ENCODE measurements around the gene CEP250.

Gene CEP250

GRCh38 chr20:35502352-35502751, 47.0 kb downstream of the CEP250 start:
- no peak overlapping the region for H3K4me3 ChIP-seq (ENCODE audit: low read length)
- H3K27me3 ChIP-seq (replicated peaks; ENCODE audit: control insufficient read depth, insufficient read depth, low read length), result no peaks in the 10 kb centered on the region
- H3K36me3 ChIP-seq (ENCODE audit: control insufficient read depth, insufficient read depth, low read length, severe bottlenecking), result peaks cover 51% of the 10 kb centered on the region
- peaks cover 17% of the 10 kb centered on the region for H3K4me1 ChIP-seq (ENCODE audit: control insufficient read depth, insufficient read depth, low read length)
- no peaks in the 10 kb centered on the region for H3K9me3 ChIP-seq (ENCODE audit: control insufficient read depth, low read length)
- no peak for DNase-seq (ENCODE audit: low read depth)
- H3K9ac ChIP-seq (ENCODE audit: low read length), result no peak overlapping the region

GRCh38 chr20:35503281-35503680, 47.9 kb downstream of the CEP250 start:
- H3K4me1 ChIP-seq (ENCODE audit: control insufficient read depth, insufficient read depth, low read length), result peaks cover 9% of the 10 kb centered on the region
- H3K36me3 ChIP-seq (ENCODE audit: control insufficient read depth, insufficient read depth, low read length, severe bottlenecking), result peaks cover 51% of the 10 kb centered on the region
- DNase-seq (ENCODE audit: low read depth), result no peak
- H3K9ac ChIP-seq (ENCODE audit: low read length), result no peak overlapping the region
- no peak overlapping the region for H3K4me3 ChIP-seq (ENCODE audit: low read length)
- no peaks in the 10 kb centered on the region for H3K27me3 ChIP-seq (replicated peaks; ENCODE audit: control insufficient read depth, insufficient read depth, low read length)
- H3K9me3 ChIP-seq (ENCODE audit: control insufficient read depth, low read length), result no peaks in the 10 kb centered on the region

GRCh38 chr20:35503841-35504561, 48.6 kb downstream of the CEP250 start:
- no peak overlapping the region for H3K9ac ChIP-seq (ENCODE audit: low read length)
- peaks cover 7% of the 10 kb centered on the region for H3K4me1 ChIP-seq (ENCODE audit: control insufficient read depth, insufficient read depth, low read length)
- no peak for DNase-seq (ENCODE audit: low read depth)

GRCh38 chr20:35504751-35505150, 49.4 kb downstream of the CEP250 start:
- no peak for DNase-seq (ENCODE audit: low read depth)
- Histone ChIP-seq H3K4me3 (ENCODE audit: low read length) (no peak overlapping the region), H3K9me3 (ENCODE audit: control insufficient read depth, low read length) (no peaks in the 10 kb centered on the region), H3K9ac (ENCODE audit: low read length) (no peak overlapping the region), H3K36me3 (ENCODE audit: control insufficient read depth, insufficient read depth, low read length, severe bottlenecking) (peaks cover 54% of the 10 kb centered on the region), H3K27me3 (replicated peaks; ENCODE audit: control insufficient read depth, insufficient read depth, low read length) (no peaks in the 10 kb centered on the region), H3K4me1 (ENCODE audit: control insufficient read depth, insufficient read depth, low read length) (peaks cover 7% of the 10 kb centered on the region)

More at GRCh38 chr20:35503841-35504561, 48.6 kb downstream of the CEP250 start:
- peaks cover 54% of the 10 kb centered on the region for H3K36me3 ChIP-seq (ENCODE audit: control insufficient read depth, insufficient read depth, low read length, severe bottlenecking)
- no peaks in the 10 kb centered on the region for H3K27me3 ChIP-seq (replicated peaks; ENCODE audit: control insufficient read depth, insufficient read depth, low read length)
- H3K9me3 ChIP-seq (ENCODE audit: control insufficient read depth, low read length), result no peaks in the 10 kb centered on the region
- H3K4me3 ChIP-seq (ENCODE audit: low read length), result no peak overlapping the region

- Histone ChIP-seq H3K4me3 (ENCODE audit: low read length) (no peak overlapping the region), H3K9ac (ENCODE audit: low read length) (no peak overlapping the region), H3K9me3 (ENCODE audit: control insufficient read depth, low read length) (no peaks in the 10 kb centered on the region), H3K36me3 (ENCODE audit: control insufficient read depth, insufficient read depth, low read length, severe bottlenecking) (peaks cover 56% of the 10 kb centered on the region), H3K4me1 (ENCODE audit: control insufficient read depth, insufficient read depth, low read length) (peaks cover 7% of the 10 kb centered on the region), H3K27me3 (replicated peaks; ENCODE audit: control insufficient read depth, insufficient read depth, low read length) (no peaks in the 10 kb centered on the region)
- no peak for DNase-seq (ENCODE audit: low read depth)
Observed at GRCh38 chr20:35506179-35506578, 50.8 kb downstream of the CEP250 start.

- Histone ChIP-seq H3K9ac (ENCODE audit: low read length) (no peak overlapping the region), H3K4me3 (ENCODE audit: low read length) (no peak overlapping the region), H3K9me3 (ENCODE audit: control insufficient read depth, low read length) (no peaks in the 10 kb centered on the region), H3K27me3 (replicated peaks; ENCODE audit: control insufficient read depth, insufficient read depth, low read length) (no peaks in the 10 kb centered on the region), H3K36me3 (ENCODE audit: control insufficient read depth, insufficient read depth, low read length, severe bottlenecking) (peaks cover 54% of the 10 kb centered on the region), H3K4me1 (ENCODE audit: control insufficient read depth, insufficient read depth, low read length) (peaks cover 7% of the 10 kb centered on the region)
- DNase-seq (ENCODE audit: low read depth), result peak; percentile 19
Observed at GRCh38 chr20:35506872-35507638, 51.7 kb downstream of the CEP250 start.

GRCh38 chr20:35508493-35509218, 53.3 kb downstream of the CEP250 start:
- Histone ChIP-seq H3K4me3 (ENCODE audit: low read length) (no peak overlapping the region), H3K27me3 (replicated peaks; ENCODE audit: control insufficient read depth, insufficient read depth, low read length) (no peaks in the 10 kb centered on the region), H3K9ac (ENCODE audit: low read length) (no peak overlapping the region), H3K9me3 (ENCODE audit: control insufficient read depth, low read length) (no peaks in the 10 kb centered on the region), H3K4me1 (ENCODE audit: control insufficient read depth, insufficient read depth, low read length) (peaks cover 7% of the 10 kb centered on the region), H3K36me3 (ENCODE audit: control insufficient read depth, insufficient read depth, low read length, severe bottlenecking) (peaks cover 45% of the 10 kb centered on the region)
- no peak for DNase-seq (ENCODE audit: low read depth)

- no peak overlapping the region for H3K4me3 ChIP-seq (ENCODE audit: low read length)
- no peaks in the 10 kb centered on the region for H3K9me3 ChIP-seq (ENCODE audit: control insufficient read depth, low read length)
- peaks cover 12% of the 10 kb centered on the region for H3K4me1 ChIP-seq (ENCODE audit: control insufficient read depth, insufficient read depth, low read length)
- no peak overlapping the region for H3K9ac ChIP-seq (ENCODE audit: low read length)
- H3K27me3 ChIP-seq (replicated peaks; ENCODE audit: control insufficient read depth, insufficient read depth, low read length), result no peaks in the 10 kb centered on the region
- H3K36me3 ChIP-seq (ENCODE audit: control insufficient read depth, insufficient read depth, low read length, severe bottlenecking), result peaks cover 40% of the 10 kb centered on the region
- no peak for DNase-seq (ENCODE audit: low read depth)
Observed at GRCh38 chr20:35510951-35511735, 55.7 kb downstream of the CEP250 start.

- H3K27me3 ChIP-seq (replicated peaks; ENCODE audit: control insufficient read depth, insufficient read depth, low read length), result no peaks in the 10 kb centered on the region
- H3K9me3 ChIP-seq (ENCODE audit: control insufficient read depth, low read length), result no peaks in the 10 kb centered on the region
- H3K9ac ChIP-seq (ENCODE audit: low read length), result no peak overlapping the region
- no peak overlapping the region for H3K4me3 ChIP-seq (ENCODE audit: low read length)
- H3K4me1 ChIP-seq (ENCODE audit: control insufficient read depth, insufficient read depth, low read length), result peaks cover 14% of the 10 kb centered on the region
- H3K36me3 ChIP-seq (ENCODE audit: control insufficient read depth, insufficient read depth, low read length, severe bottlenecking), result peaks cover 40% of the 10 kb centered on the region
- peak; percentile 62 for DNase-seq (ENCODE audit: low read depth)
Observed at GRCh38 chr20:35511814-35512420, 56.5 kb downstream of the CEP250 start.

GRCh38 chr20:35514371-35514932, 59.1 kb downstream of the CEP250 start:
- Histone ChIP-seq H3K4me3 (ENCODE audit: low read length) (no peak overlapping the region), H3K36me3 (ENCODE audit: control insufficient read depth, insufficient read depth, low read length, severe bottlenecking) (peaks cover 33% of the 10 kb centered on the region), H3K4me1 (ENCODE audit: control insufficient read depth, insufficient read depth, low read length) (peaks cover 14% of the 10 kb centered on the region), H3K27me3 (replicated peaks; ENCODE audit: control insufficient read depth, insufficient read depth, low read length) (no peaks in the 10 kb centered on the region), H3K9ac (ENCODE audit: low read length) (no peak overlapping the region), H3K9me3 (ENCODE audit: control insufficient read depth, low read length) (no peaks in the 10 kb centered on the region)
- no peak for DNase-seq (ENCODE audit: low read depth)
